Fibroblast of skin of left quadriceps (primary cell): Measurements from ENCODE around the gene C9orf43.
"Not testable (repeated sequence)": the region's sequence is repeated elsewhere in the genome, so short reads cannot be mapped to it uniquely, and the experiment has no call there.

ENCODE experiments used
- DNase-seq, 2 experiments: peaks; one replicate each; pipeline ENCODE4 v3.0.0-alpha.2; 2013; ENCODE audit warnings: low read depth in 2 of 2

C9orf43 gene

GRCh38 chr9:113381909-113382411 lies 28.6 kb upstream of the C9orf43 start:
- DNase-seq, result no peak

- DNase-seq, result no peak
Measured at GRCh38 chr9:113386571-113387393, 23.8 kb upstream of the C9orf43 start.

GRCh38 chr9:113387560-113388230 lies 22.9 kb upstream of the C9orf43 start:
- DNase-seq, result no peak

- no peak for DNase-seq
Measured at GRCh38 chr9:113388833-113389232, 21.7 kb upstream of the C9orf43 start.

- DNase-seq, result no peak
Measured at GRCh38 chr9:113389451-113389850, 21.1 kb upstream of the C9orf43 start.

- DNase-seq, result no peak
Measured at GRCh38 chr9:113390192-113390960, 20.2 kb upstream of the C9orf43 start.

GRCh38 chr9:113391917-113392316 lies 18.6 kb upstream of the C9orf43 start:
- DNase-seq, result no peak

GRCh38 chr9:113393281-113393680 lies 17.3 kb upstream of the C9orf43 start:
- DNase-seq, result no peak

- no peak for DNase-seq
Measured at GRCh38 chr9:113395000-113395861, 15.3 kb upstream of the C9orf43 start.

- no peak for DNase-seq
Measured at GRCh38 chr9:113397203-113397631, 13.3 kb upstream of the C9orf43 start.

- no peak for DNase-seq
Measured at GRCh38 chr9:113398796-113399195, 11.8 kb upstream of the C9orf43 start.

- DNase-seq, result no peak
Measured at GRCh38 chr9:113399646-113400200, 10.8 kb upstream of the C9orf43 start.

- DNase-seq, result peak; percentile 96 to 97
Measured at GRCh38 chr9:113401027-113401792, 9.3 kb upstream of the C9orf43 start, which contains the start of gene ALAD. Gene ALAD (minus strand): TSS chr9:113401284. CDS start chr9:113393559, 7,725 bp downstream.

GRCh38 chr9:113403646-113404045 lies 6.9 kb upstream of the C9orf43 start:
- DNase-seq, result no peak

- not testable (repeated sequence) for DNase-seq
Measured at GRCh38 chr9:113406353-113406752, 4.2 kb upstream of the C9orf43 start.

- DNase-seq, result peak; percentile 27 to 35
Measured at GRCh38 chr9:113406873-113407511, 3.6 kb upstream of the C9orf43 start.

- DNase-seq, result no peak
Measured at GRCh38 chr9:113409481-113409880, 1.1 kb upstream of the C9orf43 start.

- DNase-seq, result no peak
Measured at GRCh38 chr9:113409883-113410206, 702 bp upstream of the C9orf43 start.

- no peak for DNase-seq
Measured at GRCh38 chr9:113416149-113416721, 5.7 kb downstream of the C9orf43 start.
